ENCODE measurements around the gene RPUSD3.

Gene RPUSD3

DNA sequence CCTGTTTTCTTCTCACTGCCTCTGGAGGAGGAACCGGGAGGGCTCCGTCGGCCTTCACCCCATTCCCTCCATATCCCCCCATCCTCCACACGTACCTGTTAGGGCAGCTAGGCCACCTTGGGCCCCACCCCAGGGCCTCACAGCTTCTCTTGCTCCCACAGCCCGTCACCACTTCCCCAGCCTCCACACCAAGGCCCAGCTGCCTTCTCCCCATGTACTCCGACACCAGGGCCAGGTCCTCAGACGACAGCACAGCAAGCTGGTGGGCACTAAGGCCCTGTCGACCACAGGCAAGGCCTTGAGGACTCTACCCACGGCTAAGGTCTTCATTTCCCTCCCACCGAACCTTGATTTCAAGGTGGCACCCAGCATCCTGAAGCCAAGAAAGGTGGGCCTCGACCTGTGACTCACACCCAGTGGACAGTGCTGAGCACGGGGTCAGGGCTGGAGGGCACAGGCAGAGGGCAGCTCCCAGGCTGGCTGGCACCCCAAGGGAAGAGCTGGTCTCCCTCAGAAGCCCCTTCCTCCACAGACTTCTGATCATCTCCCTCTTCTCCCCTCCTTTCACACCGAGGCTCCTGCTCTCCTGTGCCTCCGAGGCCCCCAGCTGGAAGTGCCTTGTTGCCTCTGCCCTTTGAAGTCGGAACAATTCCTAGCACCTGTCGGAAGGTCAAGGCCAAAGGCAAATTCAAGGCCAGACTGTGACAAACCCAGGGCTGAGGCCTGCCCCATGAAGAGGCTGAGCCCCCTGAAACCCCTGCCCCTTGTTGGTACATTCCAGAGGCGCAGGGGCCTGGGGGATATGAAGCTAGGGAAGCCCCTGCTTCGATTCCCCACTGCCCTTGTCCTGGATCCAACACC, 9.1 kb downstream of the RPUSD3 start:
- no peak for DNase-seq (ENCODE audit: low read depth in 2 of 2, low spot score in 1 of 2)

DNA sequence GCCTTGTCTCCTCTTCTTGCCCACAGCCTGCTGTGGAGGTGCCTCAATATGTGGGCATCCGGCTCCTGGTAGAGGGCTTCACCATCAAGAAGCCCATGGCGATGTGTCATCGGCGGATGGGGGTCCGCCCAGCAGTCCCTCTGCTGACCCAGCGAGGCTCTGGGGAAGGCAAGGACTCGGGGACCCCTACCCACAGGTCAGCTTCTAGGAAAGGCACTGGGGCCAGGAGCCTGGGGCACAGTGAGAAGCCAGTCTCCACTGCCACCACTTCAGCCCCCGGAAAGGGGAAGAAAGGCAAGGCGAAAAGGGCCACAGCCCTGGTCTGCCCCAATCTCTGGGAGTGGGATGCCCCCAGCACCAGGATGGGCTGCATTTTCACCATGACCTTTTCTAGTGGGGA, 10.7 kb downstream of the RPUSD3 start:
- DNase-seq (ENCODE audit: low read depth in 2 of 2, low spot score in 1 of 2) = no peak

DNA sequence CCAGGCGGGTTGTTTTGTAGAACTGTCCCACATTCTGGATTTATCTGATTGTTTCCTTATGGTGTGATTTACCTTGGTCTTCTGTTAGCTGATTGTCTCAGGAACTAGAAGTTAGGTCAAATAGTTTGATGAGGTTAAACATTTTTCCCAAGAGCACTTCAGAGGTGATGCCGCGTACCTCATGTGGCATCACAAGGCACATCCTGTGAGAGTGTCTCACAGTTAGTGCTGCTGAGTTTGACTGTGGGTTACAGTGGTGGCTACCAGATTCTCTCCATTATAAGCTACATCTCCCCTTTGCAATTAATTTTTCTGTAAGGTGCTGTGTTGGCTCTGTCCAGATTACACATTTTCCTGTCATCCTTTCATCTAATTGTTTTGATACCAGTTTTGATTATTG, 12.6 kb downstream of the RPUSD3 start:
- DNase-seq (ENCODE audit: low read depth in 2 of 2, low spot score in 1 of 2) = no peak

DNA sequence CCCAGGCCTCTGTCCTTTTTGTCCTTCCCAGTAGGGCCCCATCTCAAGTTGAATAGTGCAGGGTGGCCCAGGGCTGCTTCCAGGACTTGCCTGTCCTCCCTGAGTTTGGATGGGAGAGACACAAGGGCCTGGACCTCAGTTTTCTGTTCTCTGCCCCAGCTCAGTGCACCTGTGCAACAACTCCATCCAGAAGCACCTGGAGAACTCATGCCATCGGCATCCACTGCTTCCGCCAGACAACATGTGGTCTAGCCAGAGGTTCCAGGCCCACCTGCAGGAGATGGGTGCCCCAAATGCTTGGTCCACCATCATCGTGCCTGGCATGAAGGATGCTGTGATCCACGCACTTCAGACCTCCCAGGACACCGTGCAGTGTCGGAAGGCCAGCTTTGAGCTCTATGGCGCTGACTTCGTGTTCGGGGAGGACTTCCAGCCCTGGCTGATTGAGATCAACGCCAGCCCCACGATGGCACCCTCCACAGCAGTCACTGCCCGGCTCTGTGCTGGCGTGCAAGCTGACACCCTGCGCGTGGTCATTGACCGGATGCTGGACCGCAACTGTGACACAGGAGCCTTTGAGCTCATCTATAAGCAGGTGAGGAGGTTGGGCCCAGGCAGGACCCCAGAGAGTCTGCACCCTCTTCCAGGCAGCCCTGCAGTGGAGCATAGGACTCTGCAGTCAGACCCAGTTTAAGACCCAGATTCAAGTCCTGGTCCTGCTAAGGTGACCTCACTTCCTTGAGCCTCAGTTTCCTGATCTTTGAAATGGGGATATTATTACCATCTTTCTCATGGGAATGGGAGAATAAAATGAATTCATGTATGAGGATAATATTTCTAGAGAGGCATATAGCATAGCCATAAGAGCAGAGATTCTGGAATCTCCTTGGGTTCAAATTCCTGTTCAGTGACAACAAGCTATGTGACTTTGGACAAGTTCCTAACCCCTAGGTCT, 14.7 kb downstream of the RPUSD3 start:
- DNase-seq (ENCODE audit: low read depth in 2 of 2, low spot score in 1 of 2) = no peak

DNA sequence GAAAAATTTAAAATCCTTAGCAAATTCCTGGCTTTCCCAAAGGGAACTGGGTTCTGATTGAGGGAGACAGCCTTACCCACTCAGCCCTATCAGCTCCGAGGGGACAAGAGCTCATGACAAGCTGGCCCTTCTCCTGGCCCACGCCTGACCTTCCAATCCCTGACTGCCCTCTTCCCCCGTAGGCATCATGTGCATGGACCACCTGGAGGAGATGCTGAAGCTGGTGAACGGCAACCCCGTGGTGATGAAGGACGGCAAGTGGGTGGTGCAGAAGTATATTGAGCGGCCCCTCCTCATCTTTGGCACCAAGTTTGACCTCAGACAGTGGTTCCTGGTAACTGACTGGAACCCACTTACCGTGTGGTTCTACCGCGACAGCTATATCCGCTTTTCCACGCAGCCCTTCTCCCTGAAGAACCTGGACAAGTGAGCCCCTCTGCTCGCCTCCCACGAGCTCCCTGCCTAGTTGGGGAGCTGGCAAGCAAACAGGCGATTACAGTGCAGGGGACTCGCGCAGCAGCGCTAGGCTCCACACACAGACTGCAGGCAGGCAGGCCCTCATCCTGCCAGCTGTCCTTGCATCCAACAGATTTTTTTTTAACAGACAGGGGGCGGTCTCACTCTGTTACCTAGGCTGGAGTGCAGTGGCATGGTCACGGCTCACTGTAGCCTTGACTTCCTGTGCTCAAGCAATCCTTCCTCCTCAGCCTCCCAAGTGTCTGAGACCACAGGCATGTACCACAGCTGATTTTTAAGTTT, 16.8 kb downstream of the RPUSD3 start:
- no peak for DNase-seq (ENCODE audit: low read depth in 2 of 2, low spot score in 1 of 2)

DNA sequence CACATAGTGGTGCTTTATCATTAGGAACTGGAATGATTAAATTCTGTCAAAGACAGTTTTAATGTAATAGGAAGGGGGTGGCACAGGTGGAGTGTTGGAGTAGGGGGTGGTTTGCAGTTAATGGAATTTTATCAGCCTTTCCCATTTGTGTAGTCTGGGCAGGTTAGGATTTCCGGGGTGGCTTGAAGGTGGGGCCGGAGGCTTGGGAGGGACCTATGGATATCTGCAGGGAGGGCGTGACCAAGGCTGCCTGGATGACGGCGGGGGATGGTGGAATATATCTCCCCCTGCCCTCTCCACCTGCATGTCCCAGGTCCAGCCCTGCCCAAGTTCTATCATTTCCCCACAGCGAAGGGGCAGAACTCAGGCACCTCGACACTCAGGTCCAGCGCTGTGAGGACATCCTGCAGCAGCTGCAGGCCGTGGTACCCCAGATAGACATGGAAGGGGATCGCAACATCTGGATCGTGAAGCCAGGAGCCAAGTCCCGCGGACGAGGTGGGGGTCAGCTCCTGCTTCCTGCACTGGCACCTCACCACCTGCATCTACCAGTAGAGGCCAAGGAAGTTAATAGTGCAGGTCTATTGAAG, 18.3 kb downstream of the RPUSD3 start:
- no peak for DNase-seq (ENCODE audit: low read depth in 2 of 2, low spot score in 1 of 2)

DNA sequence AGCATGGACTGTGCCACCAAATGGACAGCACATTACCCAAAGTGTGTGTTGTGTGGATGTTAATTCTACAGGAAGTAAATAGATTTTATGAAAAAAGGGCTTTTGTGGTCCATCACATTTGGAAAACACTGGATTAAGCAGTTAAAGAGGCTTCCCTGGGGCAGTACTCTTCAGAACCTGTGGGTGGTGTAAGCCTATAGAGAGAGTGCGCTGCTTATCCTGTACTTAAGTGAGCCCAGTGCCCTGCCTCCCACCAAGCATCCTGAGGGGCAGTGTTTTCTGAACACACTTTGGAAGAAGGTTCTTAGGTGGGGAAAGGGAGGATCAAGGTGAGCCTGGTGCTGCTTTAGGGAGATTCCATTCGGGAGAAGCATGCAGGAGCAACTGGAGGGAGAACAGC, 22.9 kb downstream of the RPUSD3 start:
- DNase-seq (ENCODE audit: low read depth in 2 of 2, low spot score in 1 of 2) = no peak

DNA sequence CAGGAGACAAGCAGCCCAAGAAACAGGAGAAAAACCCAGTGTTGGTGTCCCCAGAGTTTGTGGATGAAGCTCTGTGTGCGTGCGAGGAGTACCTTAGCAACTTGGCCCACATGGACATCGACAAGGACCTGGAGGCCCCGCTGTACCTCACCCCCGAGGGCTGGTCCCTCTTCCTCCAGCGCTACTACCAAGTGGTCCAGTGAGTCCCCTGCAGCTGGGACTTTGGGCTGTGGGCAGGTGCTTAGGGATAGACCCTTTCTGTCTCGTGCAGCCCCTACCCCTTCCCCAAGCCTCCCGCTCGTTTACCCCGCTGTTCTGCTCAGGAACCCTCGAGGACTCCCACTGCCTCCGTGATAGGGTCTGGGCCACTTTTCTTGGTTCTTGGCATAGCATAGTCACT, 23.3 kb downstream of the RPUSD3 start:
- DNase-seq (ENCODE audit: low read depth in 2 of 2, low spot score in 1 of 2) = no peak

DNA sequence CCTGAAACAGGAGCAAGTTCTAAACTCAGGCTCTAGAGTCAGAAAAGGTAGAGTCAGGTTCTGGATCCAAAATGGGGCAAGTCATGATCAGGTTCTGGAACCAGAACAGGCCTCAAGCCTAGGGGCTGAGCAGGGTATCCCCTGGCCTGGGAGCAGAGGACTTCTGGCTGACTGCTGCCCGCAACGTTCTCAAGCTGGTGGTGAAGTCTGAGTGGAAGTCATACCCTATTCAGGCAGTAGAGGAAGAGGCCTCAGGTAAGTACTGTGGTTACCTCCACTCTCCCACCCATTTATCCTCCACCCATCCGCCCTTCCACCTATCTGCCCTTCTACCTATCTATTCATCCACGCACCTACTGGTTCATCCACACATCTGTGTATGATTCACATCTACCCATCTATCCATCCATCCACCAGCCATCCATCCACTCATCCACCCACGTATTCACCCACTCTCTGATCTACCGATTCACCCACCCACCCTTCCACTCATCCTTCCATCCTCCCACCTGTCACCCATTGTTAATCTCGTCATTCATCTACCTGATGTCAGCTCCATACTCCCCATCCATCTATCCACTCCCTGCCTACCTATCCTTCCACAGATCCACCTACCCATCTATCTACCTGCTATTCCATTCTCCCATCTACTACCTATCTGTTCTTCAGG, 25.0 kb downstream of the RPUSD3 start:
- DNase-seq (ENCODE audit: low read depth in 2 of 2, low spot score in 1 of 2) = no peak

DNA sequence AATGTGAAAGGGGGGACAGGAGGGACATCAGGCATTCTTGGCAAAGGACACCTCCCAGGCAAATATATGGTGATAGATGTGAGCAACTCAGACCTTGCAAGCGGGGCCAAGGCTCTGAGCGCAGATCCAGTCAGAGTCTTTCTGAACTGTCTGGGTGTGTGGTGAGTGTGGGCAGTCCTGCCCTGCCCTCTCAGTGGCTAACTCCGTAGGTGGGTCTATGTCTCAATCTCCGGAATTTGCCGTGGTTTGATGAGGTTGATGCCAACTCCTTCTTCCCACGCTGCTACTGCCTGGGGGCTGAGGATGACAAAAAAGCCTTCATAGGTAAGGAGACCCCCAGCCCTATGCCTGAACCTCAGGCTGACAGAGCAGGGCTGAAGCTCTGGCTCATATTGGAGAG, 26.4 kb downstream of the RPUSD3 start:
- DNase-seq (ENCODE audit: low read depth in 2 of 2, low spot score in 1 of 2) = no peak

DNA sequence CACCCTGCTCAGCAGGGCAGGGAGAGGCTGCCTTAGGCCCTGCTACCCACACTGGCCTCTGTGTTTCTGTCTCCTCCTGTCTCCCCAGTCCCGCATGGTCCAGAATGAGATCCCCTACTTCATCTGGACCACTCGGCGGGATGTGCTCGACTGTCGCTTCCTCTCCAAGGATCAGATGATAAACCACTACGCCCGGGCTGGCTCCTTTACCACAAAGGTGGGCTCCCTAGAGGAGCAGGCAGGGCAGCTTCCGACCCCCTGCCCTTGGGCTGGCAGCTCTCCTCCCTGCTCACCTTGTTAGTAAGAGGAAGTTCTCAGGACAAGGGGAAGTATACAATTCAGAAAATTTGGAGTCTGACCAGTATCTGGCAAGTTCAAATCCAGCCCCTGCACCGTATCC, 27.8 kb downstream of the RPUSD3 start:
- DNase-seq (ENCODE audit: low read depth in 2 of 2, low spot score in 1 of 2) = no peak

DNA sequence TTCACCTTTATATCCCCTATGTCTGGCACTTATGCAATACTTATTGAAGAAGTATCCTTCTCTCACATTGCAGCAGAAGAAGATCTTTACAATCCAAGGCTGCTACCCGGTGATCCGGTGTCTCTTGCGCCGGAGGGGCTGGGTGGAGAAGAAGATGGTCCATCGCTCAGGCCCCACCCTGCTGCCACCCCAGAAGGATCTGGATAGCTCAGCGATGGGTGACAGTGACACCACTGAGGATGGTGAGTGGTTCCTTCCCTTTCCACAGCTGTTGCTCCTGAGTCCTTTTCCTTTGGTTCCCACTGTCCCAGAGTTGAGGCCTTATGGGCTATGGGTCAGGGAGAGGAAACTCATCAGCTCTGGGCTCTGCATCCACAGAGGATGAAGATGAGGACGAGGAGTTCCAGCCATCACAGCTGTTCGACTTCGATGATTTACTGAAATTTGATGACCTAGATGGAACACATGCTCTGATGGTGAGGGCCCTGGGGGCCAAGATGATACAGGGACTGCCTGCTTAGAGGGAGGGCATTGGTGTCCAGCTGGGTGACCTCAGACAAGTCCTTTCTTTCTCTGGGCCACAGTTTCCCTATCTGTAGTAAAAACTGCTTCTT, 30.8 kb downstream of the RPUSD3 start:
- no peak for DNase-seq (ENCODE audit: low read depth in 2 of 2, low spot score in 1 of 2)

DNA sequence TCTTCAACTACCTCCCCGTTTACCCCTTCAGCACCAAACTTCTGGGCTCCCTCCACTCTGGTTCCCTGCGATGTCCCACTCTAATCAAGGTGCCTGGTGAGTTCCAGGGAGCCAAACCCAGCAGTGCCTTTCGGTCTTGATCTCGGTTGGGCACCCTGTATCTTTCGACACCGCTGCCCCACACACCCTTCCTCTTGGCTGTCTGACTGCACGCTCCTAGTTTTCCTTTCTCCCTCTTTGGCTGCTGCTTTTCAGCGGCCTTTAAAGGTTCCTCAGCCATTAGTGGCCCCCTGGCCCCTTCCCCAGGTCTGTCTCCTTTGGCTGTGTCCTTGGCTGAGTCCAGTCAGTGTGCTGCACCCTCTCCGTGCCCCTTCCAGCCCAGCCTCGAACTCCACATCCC, 33.0 kb downstream of the RPUSD3 start:
- no peak for DNase-seq (ENCODE audit: low read depth in 2 of 2, low spot score in 1 of 2)

DNA sequence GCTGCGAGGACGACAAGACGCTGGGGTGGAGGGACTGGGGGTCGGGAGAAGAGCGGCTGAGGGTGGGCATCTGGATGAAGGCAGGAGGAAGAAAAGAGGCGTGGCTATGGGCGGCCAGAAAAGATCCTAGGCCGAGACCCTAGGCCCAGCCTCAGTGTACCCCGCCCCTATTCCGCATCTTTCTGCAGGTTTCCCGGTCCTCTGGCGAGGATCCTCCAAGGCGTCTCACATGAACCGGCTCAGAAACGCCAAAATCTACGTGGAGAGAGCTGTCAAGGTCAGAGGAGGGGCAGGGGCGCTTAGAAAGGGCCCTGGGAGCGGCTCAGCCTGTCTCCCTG, 33.4 kb downstream of the RPUSD3 start:
- DNase-seq (ENCODE audit: low read depth in 2 of 2, low spot score in 1 of 2) = no peak

DNA sequence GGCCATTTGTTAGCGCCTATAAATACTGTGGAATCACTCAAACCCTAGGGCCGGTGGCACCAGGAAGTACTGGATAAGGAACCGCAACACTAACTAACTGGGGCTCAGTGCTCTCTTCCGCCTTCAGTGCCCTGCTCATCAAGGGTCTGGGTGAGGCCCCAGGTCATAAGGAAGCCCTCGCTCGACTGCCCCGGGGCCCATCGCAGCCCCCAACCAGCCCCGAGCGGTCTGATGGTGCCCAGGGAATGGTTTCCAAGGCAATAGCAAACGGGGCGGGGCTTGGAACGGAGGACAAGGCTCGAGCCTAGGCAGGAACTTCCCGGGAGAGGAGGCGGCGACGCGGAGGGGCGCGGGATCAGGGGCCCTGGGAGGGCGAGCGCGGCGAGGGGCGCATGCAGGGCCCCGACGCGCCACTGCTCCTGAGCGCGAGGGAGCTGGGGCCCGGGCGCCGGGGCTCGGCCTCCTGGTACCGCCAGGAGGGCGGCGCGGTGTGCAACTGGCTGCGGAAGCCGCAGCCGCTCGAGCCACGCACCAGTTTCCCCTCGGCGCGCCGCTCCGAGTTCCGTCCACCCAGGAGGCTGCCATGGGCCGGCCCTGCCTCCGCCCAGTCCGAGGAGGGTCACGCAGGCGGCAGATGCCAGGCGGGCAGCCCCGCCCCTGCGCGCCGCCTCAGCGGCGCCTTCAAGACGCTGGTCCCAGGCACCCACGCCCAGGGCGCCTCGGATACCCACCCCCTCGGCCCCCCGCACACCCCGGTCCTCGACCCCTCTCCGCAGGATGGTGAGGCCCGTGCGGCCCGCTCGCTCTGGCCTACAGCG, 34.0 kb downstream of the RPUSD3 start, which contains the start of gene TTLL3:
Gene TTLL3, plus strand, starts transcription at position 648 of the 818 bp plus-strand sequence. CDS start 400 bp downstream, outside the sequence.
- peak in 1 of 2 donors; percentile 9 for DNase-seq (ENCODE audit: low read depth in 2 of 2, low spot score in 1 of 2)

DNA sequence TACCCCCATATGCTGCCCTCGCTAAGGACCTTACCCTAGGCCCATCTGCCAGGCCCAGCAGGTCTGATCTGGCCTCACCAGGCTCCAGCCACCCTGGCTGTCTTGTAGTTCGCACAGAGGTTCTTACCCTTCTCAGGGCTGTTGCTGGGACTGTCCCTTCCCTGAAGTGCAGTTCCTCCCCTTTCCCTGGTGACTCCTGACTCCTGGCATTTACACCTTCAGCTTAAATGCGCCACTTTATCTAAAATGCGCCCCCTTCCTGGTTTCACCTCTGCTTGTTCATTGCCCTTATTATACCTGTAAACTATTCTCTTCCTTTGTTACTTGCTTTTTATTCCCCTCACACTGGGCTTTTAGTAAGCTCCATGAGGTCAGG, 34.6 kb downstream of the RPUSD3 start:
- DNase-seq (ENCODE audit: low read depth in 2 of 2, low spot score in 1 of 2) = no peak

DNA sequence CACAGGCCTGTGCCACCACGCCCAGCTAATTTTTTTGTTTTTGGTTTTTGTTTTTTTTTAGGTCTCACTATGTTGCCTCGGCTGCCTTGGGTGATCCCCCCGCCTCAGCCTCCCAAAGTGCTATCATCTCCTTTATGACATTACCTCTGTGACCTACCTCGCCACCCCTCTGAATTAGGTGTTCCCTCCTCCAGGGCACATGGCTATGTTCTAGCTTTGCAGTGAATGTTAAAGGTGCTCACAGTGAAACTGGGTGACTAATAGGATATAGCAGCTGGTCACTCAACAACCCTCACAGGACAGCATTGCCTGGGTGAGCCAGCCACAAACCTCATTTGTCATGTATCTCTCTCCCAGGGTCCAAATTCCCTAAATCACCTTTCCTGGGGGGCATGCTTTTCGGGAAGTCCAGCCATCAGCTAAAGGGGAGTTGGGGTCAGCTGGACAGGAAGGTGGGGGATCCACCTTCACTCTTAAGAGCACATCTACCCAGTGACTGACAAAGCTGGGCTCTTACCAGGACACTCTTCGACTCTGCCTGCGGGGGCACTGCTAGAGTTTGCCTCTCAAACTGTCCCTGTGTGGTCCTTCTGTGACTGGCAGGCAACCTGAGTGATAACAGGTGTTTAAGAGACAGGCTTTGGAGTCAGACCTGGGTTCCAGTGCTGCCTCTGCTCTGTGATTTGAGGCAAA, 35.3 kb downstream of the RPUSD3 start:
- DNase-seq (ENCODE audit: low read depth in 2 of 2, low spot score in 1 of 2) = peak in 1 of 2 donors; percentile 28

DNA sequence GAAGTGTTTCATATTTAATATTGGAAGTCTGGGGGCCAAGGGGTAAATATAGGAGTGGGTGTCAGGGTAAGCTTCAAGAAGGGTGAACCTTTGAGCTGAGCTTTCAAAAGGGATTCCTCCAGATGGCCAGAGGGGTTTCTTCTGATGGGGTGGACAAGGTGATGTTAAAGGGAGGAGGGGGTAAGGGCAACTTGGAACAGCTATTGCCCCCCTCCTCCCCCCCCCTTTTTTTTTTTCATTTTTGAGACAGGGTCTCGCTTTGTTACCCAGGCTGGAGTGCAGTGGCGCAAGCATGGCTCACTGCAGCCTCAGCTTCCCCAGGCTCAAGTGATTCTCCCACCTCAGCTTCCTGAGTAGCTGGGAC, 35.8 kb downstream of the RPUSD3 start:
- no peak for DNase-seq (ENCODE audit: low read depth in 2 of 2, low spot score in 1 of 2)

Data from stimulated activated CD8-positive, alpha-beta memory T cell treated with anti-CD3 and anti-CD28 coated beads, Interleukin-4, amount 100 ng/mL, for 1 hour (primary cell).